Activated T-cell treated with anti-CD3 and anti-CD28 coated beads, Interleukin-2, amount 50 U/mL, for 24 hours (primary cell): ENCODE data around the gene EPHA3.

Experiments used
- DNase-seq: peaks from one replicate; pipeline ENCODE4 v3.0.0-alpha.2; 2020
- H3K27ac Mint-ChIP-seq: 2 replicates; pipeline ENCODE4 v1.8.0; 2020; ENCODE audit warnings: mild to moderate bottlenecking, mixed read lengths
- H3K27me3 Mint-ChIP-seq: 2 replicates; pipeline ENCODE4 v1.8.0; 2020; ENCODE audit warnings: mixed read lengths
- H3K36me3 Mint-ChIP-seq: 2 replicates; pipeline ENCODE4 v1.8.0; 2020; ENCODE audit warnings: low read depth, mixed read lengths
- H3K4me1 Mint-ChIP-seq: 2 replicates; pipeline ENCODE4 v1.8.0; 2020; ENCODE audit warnings: low read depth, mixed read lengths
- H3K4me3 Mint-ChIP-seq: 2 replicates; pipeline ENCODE4 v1.8.0; 2020; ENCODE audit warnings: mild to moderate bottlenecking, moderate library complexity, mixed read lengths
- H3K9me3 Mint-ChIP-seq: 2 replicates; pipeline ENCODE4 v1.8.0; 2020; ENCODE audit warnings: mixed read lengths

The EPHA3 gene

DNA sequence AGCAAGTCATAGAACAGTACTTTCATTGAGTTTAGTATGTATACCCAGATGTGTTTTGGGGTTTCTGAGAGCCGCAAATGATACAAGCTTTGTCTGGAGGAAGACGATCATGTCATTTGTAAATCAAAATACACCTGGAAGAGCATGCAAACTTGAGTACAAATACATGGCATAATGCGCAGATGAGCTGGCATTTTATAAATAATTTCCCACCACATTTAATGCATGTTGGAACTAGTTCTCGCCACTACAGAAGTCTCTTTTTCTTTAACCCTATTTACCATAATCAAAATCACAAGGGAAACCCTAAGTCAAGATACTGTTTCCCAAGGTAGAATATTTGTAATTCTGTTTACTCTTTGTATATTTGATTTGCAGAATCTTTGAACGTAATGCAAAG lies 318.6 kb downstream of the EPHA3 start:
- no peaks in the 10 kb centered on the region for H3K36me3 Mint-ChIP-seq
- H3K27ac Mint-ChIP-seq = no peak overlapping the region
- no peaks in the 10 kb centered on the region for H3K27me3 Mint-ChIP-seq
- peaks cover 3% of the 10 kb centered on the region for H3K9me3 Mint-ChIP-seq
- no peak overlapping the region for H3K4me3 Mint-ChIP-seq
- H3K4me1 Mint-ChIP-seq = no peaks in the 10 kb centered on the region
- no peak for DNase-seq

DNA sequence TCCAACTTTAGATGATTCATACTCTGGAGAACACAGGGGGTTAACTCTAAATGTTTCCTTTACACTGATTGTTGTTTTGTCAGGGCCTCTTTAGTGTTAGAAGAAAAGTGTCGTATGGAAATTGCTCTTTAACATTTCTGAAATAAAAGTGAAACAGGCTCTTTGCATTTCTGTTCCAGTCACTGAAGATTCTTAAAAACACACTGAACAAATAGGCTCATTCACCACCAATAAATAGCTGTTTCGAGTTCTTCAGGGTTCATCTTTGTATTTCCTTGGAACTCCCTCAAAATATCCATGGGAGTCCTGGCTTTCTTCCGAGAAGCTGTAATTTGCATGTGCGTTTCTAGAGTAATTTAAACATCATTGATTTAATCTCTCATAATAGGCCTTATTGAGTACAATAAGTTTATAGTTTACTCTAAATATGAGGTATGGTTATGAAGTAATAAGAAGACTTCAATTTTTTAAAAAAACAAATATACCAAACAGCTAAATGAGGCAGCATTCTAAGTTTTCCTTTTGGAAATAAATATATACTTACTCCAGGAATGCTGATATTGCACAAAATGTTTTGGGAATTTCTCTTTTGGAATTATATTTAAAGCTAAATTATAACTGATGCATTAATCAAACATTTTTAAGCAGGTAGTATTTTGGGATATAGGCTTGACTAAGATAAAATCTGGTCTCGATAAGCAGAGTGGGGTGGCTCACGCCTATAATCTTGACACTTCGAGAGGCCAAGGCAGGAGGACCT lies 327.4 kb downstream of the EPHA3 start:
- H3K36me3 Mint-ChIP-seq = no peaks in the 10 kb centered on the region
- no peaks in the 10 kb centered on the region for H3K4me1 Mint-ChIP-seq
- no peak for DNase-seq

DNA sequence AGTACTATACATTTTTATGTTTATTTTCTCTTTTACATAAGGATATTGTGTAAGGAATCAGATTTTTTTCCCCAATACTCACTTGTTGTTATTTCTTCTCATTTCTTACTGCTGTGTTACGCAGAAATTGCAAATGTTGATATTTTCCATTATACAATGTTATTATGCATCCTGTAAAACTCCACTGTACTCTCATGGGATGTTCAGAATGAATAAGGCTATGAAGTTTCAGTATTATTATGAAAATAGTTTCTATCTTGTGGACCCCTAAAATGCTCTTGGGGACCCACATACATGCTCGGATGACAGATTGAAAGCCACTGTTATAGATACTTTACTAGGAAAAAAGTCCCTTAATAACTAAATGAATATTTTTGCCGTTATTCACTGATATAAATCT lies 329.4 kb downstream of the EPHA3 start:
- H3K27me3 Mint-ChIP-seq = no peaks in the 10 kb centered on the region
- H3K4me1 Mint-ChIP-seq = no peaks in the 10 kb centered on the region
- DNase-seq = no peak
- H3K4me3 Mint-ChIP-seq = no peak overlapping the region
- no peaks in the 10 kb centered on the region for H3K36me3 Mint-ChIP-seq
- no peak overlapping the region for H3K27ac Mint-ChIP-seq
- peaks cover 11% of the 10 kb centered on the region for H3K9me3 Mint-ChIP-seq

More for the DNA sequence above, 327.4 kb downstream of the EPHA3 start:
- Mint-ChIP-seq H3K27me3 (no peaks in the 10 kb centered on the region), H3K9me3 (peaks cover 11% of the 10 kb centered on the region), H3K4me3 (no peak overlapping the region), H3K27ac (no peak overlapping the region)

DNA sequence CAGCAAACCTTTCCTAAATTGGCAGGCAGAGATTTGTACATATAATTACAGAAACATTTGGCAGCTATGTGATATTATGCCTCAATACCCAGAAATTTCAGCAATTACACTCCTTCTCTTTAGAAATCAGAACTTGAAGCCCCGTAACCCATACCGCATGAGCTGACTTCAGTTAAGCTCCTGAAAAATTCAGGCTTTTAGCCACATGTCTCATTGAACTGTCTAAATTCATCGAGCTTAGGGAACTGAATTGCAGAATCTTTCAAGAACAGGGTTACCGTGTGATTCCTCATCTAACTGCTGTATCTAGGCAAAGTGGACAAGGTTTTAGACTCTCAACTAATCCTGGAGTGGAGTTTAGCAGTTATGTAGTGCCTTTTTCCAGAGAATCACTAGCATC lies 333.0 kb downstream of the EPHA3 start:
- Mint-ChIP-seq H3K4me3 (no peak overlapping the region), H3K27me3 (no peaks in the 10 kb centered on the region), H3K9me3 (peaks cover 13% of the 10 kb centered on the region)

DNA sequence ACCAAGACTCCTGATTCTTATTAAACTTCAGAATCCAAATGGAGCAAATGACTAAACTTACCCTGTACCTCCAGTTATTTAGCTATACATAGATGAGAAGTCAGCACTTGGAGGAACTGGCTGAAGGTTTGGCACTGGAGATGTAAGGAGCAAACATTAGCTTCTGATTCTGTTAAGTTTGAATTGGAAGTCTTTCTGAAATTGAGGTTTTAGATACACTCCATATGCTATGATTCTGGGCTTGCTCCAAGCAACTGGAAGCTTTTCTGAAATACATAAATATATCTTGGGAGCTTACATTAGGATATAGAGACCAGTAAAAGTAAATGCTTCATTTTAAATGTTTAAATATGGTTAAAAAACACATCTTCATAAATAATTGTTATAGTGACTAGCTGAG lies 333.7 kb downstream of the EPHA3 start:
- H3K27me3 Mint-ChIP-seq = no peaks in the 10 kb centered on the region
- peaks cover 13% of the 10 kb centered on the region for H3K9me3 Mint-ChIP-seq

More for the DNA sequence above, 333.0 kb downstream of the EPHA3 start:
- Mint-ChIP-seq H3K4me1 (no peaks in the 10 kb centered on the region), H3K36me3 (no peaks in the 10 kb centered on the region), H3K27ac (no peak overlapping the region)
- no peak for DNase-seq

DNA sequence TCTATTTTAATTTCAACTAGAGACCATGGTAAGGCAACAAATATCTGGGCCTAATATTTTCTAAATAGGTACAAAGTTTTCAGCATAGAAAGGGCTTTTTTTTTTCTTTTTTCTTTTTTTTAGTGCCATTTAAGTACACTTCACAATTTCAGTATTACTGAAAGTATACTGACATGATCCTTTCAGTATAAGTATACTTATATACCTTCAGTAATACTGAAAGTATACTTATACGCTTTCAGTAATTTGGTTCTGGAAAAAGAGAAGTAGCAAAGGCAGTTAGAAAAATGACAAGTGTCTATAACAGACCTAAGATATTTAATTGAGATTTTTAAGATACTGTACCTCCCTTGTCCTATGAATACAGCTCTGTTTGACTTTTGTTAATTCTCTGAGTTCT lies 339.2 kb downstream of the EPHA3 start:
- Mint-ChIP-seq H3K27me3 (no peaks in the 10 kb centered on the region), H3K4me3 (no peak overlapping the region), H3K27ac (no peak overlapping the region), H3K9me3 (peaks cover 17% of the 10 kb centered on the region), H3K4me1 (no peaks in the 10 kb centered on the region), H3K36me3 (no peaks in the 10 kb centered on the region)
- DNase-seq = no peak

More for the DNA sequence above, 333.7 kb downstream of the EPHA3 start:
- H3K4me1 Mint-ChIP-seq = no peaks in the 10 kb centered on the region
- DNase-seq = no peak
- no peak overlapping the region for H3K27ac Mint-ChIP-seq
- no peak overlapping the region for H3K4me3 Mint-ChIP-seq
- H3K36me3 Mint-ChIP-seq = no peaks in the 10 kb centered on the region

DNA sequence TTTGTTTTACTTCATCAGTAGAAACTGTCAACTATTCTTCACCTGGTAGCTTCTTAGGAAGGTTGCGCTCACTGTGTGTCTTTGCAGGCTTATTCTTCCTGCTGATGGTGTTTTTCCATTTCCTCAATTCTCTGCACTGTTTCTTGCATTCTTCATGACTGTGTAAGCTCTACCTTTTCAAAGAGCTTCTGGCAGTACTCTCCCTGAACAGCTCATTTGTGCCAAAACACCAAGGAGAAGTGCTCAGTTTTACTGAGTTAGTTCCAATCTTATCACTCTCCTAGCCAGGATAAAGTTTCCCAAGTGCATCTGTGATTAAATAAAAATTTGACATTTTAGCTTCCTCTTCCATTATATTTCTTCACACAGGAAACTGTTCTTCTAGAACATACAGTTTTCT lies 339.8 kb downstream of the EPHA3 start:
- no peaks in the 10 kb centered on the region for H3K36me3 Mint-ChIP-seq

DNA sequence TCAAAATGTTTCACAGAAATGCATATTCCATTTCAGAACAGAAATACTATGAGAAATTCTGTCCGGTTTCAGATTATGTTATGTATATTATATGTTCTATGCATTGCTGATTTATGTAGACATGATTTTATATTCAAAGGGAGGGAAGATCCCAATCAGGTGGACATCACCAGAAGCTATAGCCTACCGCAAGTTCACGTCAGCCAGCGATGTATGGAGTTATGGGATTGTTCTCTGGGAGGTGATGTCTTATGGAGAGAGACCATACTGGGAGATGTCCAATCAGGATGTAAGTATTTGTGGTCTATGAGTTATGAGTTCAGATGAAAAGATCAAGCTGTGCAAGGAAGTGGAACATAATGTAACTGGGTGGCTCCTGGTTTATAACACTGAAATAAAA lies 341.7 kb downstream of the EPHA3 start:
- Mint-ChIP-seq H3K4me1 (no peaks in the 10 kb centered on the region), H3K4me3 (no peak overlapping the region), H3K9me3 (peaks cover 16% of the 10 kb centered on the region), H3K36me3 (no peaks in the 10 kb centered on the region), H3K27me3 (no peaks in the 10 kb centered on the region), H3K27ac (no peak overlapping the region)
- DNase-seq = no peak

More for the DNA sequence above, 339.8 kb downstream of the EPHA3 start:
- no peak for DNase-seq
- H3K9me3 Mint-ChIP-seq = peaks cover 17% of the 10 kb centered on the region
- no peak overlapping the region for H3K4me3 Mint-ChIP-seq
- H3K27me3 Mint-ChIP-seq = no peaks in the 10 kb centered on the region
- no peaks in the 10 kb centered on the region for H3K4me1 Mint-ChIP-seq
- H3K27ac Mint-ChIP-seq = no peak overlapping the region

DNA sequence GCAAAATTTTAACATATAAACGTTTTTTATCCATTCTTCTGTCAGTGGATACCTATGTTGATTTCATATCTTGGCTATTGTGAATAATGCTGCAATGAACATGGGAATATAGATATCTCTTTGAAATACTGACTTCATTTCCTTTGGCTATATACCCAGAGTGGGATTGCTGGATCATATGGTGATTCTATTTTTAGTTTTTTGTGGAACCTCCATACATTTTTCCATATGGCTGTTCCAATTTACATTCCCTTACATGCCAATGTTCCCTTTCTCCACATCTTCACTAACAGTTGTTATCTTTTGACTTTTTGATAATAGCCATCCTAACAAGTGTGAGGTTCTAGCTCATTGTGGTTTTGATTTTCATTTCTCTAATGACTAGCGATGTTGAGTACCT lies 344.6 kb downstream of the EPHA3 start:
- no peak for DNase-seq
- H3K36me3 Mint-ChIP-seq = no peaks in the 10 kb centered on the region
- H3K27ac Mint-ChIP-seq = no peak overlapping the region
- H3K9me3 Mint-ChIP-seq = peaks cover 16% of the 10 kb centered on the region
- no peak overlapping the region for H3K4me3 Mint-ChIP-seq
- no peaks in the 10 kb centered on the region for H3K4me1 Mint-ChIP-seq
- H3K27me3 Mint-ChIP-seq = no peaks in the 10 kb centered on the region

DNA sequence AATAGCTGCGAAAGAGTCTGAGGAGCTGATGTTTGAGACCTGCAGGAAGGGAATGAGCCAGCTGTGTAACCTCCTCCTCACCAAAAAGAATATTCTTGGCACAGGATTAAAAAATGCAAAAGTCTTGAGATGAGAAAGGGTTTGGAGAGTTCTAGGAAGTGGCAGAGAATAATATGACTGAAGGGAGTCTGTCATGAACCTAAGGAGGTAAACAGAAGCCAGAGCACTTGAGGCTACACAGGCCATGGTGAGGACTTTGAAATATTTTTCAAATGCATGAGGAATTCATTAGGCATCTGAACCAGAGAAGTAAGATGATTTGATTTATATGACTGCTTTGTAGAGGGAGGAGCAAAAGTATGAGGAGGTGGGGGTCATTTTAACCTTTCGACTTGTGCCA lies 347.8 kb downstream of the EPHA3 start:
- Mint-ChIP-seq H3K36me3 (no peaks in the 10 kb centered on the region), H3K4me1 (no peaks in the 10 kb centered on the region), H3K27me3 (no peaks in the 10 kb centered on the region), H3K9me3 (peaks cover 15% of the 10 kb centered on the region), H3K4me3 (no peak overlapping the region), H3K27ac (no peak overlapping the region)
- no peak for DNase-seq

DNA sequence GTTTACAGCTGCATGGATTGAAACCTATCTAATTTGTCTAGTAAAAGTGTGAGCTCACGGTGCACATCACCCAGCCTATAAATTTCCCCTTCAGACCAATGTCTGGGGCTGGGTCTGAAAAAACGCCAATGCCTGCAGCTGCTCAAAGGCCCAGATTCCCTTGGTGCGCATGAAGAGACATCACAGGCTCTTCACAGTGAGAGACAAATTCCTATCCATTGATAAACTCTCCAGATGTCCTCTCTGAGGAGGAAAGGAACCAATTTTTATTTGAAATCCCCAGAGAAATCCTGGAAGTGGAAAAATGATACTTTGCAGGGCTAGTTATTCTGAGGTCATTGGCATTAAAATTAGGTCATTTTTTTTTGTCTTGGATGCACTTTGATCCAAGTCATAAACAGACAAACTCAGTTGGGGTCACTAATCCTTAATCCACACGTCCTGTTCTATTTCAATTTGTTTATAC lies 360.5 kb downstream of the EPHA3 start:
- Mint-ChIP-seq H3K27me3 (no peaks in the 10 kb centered on the region), H3K9me3 (peaks cover 5% of the 10 kb centered on the region), H3K36me3 (no peaks in the 10 kb centered on the region), H3K4me3 (no peak overlapping the region), H3K4me1 (no peaks in the 10 kb centered on the region), H3K27ac (no peak overlapping the region)
- no peak for DNase-seq

DNA sequence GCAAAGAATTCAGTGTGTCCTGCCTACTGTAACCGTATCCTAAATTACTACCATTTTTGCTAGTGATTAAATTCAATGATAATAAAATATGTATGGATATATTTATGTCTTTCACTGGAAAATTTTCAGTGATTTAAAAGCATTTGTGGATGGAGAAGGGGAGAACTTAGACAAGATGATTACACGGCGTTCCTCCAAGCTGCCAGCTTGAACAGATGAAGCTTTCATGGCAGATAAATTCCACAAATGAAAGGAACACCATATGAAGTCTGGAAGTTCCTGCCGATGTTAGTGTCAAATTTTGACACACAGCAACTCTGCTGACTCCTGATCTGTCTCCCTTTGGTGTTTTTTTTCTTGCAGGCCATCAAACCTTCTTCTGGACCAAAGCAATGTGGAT lies 364.7 kb downstream of the EPHA3 start:
- Mint-ChIP-seq H3K9me3 (peaks cover 10% of the 10 kb centered on the region), H3K27ac (no peak overlapping the region), H3K4me1 (no peaks in the 10 kb centered on the region), H3K27me3 (no peaks in the 10 kb centered on the region), H3K4me3 (no peak overlapping the region), H3K36me3 (no peaks in the 10 kb centered on the region)
- DNase-seq = no peak

DNA sequence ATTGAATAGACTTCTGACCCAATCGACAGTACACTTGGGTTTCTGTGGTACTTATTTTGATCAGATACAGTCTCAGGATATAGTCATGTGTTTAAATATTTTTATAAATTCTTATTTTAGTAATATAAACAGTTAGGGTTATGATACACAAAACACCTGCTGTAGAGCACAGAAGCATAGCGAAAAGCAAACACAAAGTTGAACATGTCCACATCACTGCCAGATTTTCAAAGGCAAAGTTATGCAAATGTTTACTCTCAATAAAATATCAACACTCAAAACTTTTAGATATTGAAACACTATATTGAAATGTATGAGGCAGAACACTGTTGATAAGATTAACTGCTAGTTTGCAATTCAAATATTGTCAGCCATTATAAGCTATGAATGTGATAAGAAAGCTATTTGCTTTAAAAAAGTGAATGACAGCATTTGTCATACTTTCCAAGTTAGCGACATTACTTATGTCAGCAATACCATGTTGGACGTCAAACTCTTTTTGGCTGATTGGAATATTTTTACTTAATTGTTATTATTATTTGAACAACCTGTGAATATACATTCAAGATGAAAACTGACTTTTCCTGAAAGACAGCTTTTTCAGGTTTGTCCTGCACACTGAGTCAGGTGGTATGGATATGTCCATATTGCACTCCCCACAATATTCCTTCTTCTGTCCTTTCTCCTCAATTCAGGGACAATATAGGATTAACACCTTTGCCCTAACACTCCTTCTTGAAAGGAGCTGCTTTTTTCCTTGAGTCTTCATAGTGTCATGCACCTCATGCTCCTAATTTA lies 367.1 kb downstream of the EPHA3 start:
- Mint-ChIP-seq H3K9me3 (peaks cover 19% of the 10 kb centered on the region), H3K4me3 (no peak overlapping the region), H3K27ac (no peak overlapping the region), H3K4me1 (no peaks in the 10 kb centered on the region), H3K27me3 (no peaks in the 10 kb centered on the region), H3K36me3 (no peaks in the 10 kb centered on the region)
- no peak for DNase-seq

DNA sequence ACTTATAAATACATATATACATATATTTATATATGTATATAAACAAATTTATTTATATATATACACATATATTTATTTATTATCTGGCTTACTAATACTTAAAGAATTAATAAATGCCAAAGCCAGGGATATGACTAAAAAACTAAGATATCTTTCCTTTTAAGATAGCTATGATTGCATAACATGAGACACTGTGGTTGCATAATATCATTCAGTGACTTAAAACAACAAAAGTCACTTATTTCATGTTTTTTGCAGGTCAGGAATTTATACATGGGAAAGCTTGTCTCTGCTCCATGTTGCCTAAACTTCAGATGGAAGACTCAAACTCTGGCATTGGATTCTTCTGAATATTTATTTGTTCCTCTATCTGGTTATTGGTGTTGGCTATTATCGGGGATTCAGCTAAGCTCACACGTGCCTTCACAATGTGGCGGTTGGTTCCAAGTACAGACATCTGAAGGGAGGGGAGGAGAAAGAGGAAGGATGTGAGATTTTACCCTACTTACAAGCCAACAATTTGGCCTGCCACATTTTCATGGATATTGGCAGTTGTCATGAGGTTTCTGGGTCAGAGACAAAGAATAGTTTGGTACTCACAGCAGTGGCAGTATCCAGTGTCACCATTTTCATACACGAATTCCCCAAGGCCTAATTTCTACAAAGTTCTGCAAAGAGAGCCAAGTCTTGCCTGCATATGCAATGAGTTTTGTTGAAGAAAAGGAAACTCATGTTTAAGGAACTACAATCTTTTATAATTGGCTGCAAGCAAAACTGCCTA lies 381.6 kb downstream of the EPHA3 start:
- Mint-ChIP-seq H3K9me3 (peaks cover 15% of the 10 kb centered on the region), H3K27ac (no peak overlapping the region), H3K36me3 (no peaks in the 10 kb centered on the region), H3K4me1 (no peaks in the 10 kb centered on the region), H3K27me3 (no peaks in the 10 kb centered on the region), H3K4me3 (no peak overlapping the region)
- no peak for DNase-seq
